ENCODE data around the gene CDH5. TPM values are rescaled to one million over a fixed set of nuclear protein-coding genes. Genes with fewer than 3 reads are reported as not detected.
"Not testable (repeated sequence)": the region's sequence is repeated elsewhere in the genome, so short reads cannot be mapped to it uniquely, and the experiment has no call there.

Gene CDH5
- total and polyA plus RNA-seq, 12 donors = 39.4 to 81.2 (median 52.9) TPM

DNA sequence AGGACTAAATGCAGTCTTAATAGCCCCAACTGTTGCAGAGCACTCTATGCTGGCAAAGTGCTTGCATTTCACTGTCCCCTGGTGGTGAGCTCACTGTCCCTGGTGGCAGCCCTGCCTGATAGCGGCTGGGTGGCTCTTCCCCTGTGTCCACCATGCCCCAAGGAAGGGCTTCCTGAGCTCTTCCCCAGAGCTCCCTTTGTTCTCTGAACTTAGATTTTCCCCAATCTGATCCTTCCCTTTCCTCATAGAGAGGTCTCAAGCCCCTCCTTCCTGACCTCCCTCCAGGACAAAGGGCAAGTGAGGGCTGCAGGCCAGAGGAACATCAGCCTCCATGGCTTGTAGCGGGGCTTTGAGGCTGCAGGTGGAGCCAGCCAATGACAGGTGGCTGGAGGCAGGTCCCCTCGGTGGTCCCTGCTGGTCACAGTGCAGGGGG, 77.6 kb downstream of the CDH5 start:
- peak in 1 of 8 donors; percentile 34 for ATAC-seq
- Histone ChIP-seq H3K27me3 (peaks cover 0 to 7% (median 0%) of the 10 kb centered on the region in 7 donors), H3K4me1 (no peaks in the 10 kb centered on the region), H3K27ac (no peak overlapping the region), H3K9me3 (no peaks in the 10 kb centered on the region), H3K36me3 (no peaks in the 10 kb centered on the region), H3K4me3 (no peak overlapping the region)
- TF ChIP-seq, protein P1, sequence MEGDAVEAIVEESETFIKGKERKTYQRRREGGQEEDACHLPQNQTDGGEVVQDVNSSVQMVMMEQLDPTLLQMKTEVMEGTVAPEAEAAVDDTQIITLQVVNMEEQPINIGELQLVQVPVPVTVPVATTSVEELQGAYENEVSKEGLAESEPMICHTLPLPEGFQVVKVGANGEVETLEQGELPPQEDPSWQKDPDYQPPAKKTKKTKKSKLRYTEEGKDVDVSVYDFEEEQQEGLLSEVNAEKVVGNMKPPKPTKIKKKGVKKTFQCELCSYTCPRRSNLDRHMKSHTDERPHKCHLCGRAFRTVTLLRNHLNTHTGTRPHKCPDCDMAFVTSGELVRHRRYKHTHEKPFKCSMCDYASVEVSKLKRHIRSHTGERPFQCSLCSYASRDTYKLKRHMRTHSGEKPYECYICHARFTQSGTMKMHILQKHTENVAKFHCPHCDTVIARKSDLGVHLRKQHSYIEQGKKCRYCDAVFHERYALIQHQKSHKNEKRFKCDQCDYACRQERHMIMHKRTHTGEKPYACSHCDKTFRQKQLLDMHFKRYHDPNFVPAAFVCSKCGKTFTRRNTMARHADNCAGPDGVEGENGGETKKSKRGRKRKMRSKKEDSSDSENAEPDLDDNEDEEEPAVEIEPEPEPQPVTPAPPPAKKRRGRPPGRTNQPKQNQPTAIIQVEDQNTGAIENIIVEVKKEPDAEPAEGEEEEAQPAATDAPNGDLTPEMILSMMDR (IDR thresholded peaks at IDR 0.05) = peak in 2 of 9 donors; percentile 15 to 30
- intact Hi-C loops (cut with DNase I) = no loop called here
- WGBS, 2 donors = 69 to 77% methylated on average over 3 of the region's 3 CpGs
- no peak for DNase-seq

DNA sequence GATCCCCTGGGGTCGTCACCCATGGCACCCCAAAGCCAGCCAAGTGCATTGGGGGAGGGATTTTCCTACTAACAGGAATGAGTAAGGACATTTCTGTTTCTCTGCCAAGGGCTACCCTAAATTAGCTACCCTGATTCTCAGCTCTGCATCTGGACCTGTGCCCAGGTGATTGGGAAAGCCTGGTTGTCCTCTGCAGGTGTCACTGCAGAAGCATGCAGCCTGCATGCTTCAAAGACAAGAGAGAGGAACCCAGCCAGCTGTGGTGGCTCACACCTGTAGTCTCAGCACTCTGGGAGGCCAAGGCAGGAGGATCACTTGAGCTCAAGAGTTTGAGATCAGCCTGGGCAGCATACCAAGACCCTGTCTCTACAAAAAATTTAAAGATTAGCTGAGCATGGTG, 80.2 kb downstream of the CDH5 start:
- ATAC-seq = peak in 2 of 8 donors; percentile 57 to 72

DNA sequence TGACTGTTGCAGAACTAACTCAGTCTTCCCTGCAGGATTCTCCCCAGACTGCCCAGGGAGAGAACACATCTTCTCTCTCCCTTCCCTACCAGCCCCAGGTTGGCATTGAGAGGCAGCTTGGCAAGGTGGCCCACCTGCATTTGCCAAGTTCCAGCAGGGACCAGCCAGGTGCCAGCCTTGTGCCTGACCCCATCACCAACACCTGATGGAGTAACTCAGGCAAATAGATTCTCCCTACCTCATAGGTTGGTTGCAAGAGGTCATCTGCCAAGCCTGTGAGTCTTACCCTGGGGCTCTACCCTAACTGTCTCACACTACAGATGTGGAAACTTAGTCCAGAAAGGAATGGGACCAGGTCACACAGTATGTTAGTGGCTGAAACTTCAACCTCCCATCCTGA, 81.0 kb downstream of the CDH5 start:
- Histone ChIP-seq H3K9me3 (no peaks in the 10 kb centered on the region), H3K36me3 (no peaks in the 10 kb centered on the region), H3K27me3 (no peaks in the 10 kb centered on the region), H3K4me3 (no peak overlapping the region), H3K4me1 (no peaks in the 10 kb centered on the region), H3K27ac (no peak overlapping the region)
- TF ChIP-seq, protein P1 (IDR thresholded peaks at IDR 0.05) = no peak
- intact Hi-C loops (cut with DNase I) = no loop called here
- ATAC-seq (no peak), DNase-seq (no peak)

More for the DNA sequence above, 80.2 kb downstream of the CDH5 start:
- TF ChIP-seq, protein P1 (IDR thresholded peaks at IDR 0.05) = no peak
- Histone ChIP-seq H3K9me3 (no peaks in the 10 kb centered on the region), H3K4me1 (no peaks in the 10 kb centered on the region), H3K36me3 (no peaks in the 10 kb centered on the region), H3K27ac (no peak overlapping the region), H3K27me3 (peaks cover 0 to 6% (median 0%) of the 10 kb centered on the region in 7 donors), H3K4me3 (no peak overlapping the region)
- intact Hi-C loops (cut with DNase I) = no loop called here
- 63 to 78% methylated on average over 1 of the region's 1 CpG for WGBS, 2 donors
- DNase-seq = no peak

DNA sequence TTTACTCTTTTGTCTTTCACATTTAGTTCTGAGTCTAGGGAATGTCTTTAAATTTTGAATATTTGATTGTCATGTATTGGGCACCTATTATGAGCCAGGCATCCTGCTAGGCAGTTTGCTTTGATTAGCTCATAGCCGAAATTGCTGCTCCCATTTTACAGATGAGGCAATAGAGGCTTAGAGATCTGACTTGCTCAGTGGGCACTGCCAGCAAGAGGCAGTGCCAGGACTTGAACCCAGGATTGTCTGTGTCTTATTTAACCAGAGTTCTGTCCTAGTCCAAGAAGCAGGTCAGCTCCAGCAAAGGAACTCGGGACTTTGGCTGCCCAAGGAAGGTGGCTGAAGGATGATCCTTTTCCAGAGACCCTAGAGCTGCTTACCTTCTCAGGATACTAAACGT, 85.1 kb downstream of the CDH5 start:
- H3K27ac ChIP-seq = no peak overlapping the region
- H3K9me3 ChIP-seq = no peaks in the 10 kb centered on the region
- ATAC-seq (no peak), DNase-seq (no peak)
- WGBS, 2 donors = 86 to 87% methylated on average over 3 of the region's 3 CpGs
- H3K4me1 ChIP-seq = no peaks in the 10 kb centered on the region
- intact Hi-C loops (cut with DNase I) = loop anchor here in 1 of 10 donors (5.0 kb wide), 1 partner anchor 306 kb away; no protein-coding TSS in a partner anchor
- TF ChIP-seq, protein P1 (IDR thresholded peaks at IDR 0.05) = no peak
- H3K27me3 ChIP-seq = no peaks in the 10 kb centered on the region
- no peak overlapping the region for H3K4me3 ChIP-seq
- H3K36me3 ChIP-seq = no peaks in the 10 kb centered on the region

DNA sequence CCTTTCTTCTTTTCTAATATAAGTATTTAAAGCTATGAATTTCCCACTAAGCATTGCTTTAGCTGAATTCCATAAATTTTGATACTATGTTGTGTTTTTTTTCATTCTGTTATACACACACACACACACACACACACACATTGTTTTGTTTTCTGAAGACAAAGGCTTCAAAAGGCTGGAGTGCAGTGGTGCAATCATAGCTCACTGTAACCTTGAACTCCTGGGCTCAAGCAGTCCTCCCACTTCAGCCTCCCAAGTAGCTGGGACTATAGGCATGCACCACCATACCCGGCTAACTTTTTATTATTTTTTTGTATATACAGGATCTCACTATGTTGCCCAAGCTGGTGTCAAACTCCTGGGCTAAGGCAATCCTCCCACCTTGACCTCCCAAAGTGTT, 86.7 kb downstream of the CDH5 start:
- H3K9me3 ChIP-seq, ATAC-seq, H3K4me1 ChIP-seq, H3K27ac ChIP-seq, DNase-seq, H3K27me3 ChIP-seq, H3K36me3 ChIP-seq, H3K4me3 ChIP-seq: not testable (repeated sequence)
- 94 to 96% methylated on average over 1 of the region's 1 CpG for WGBS, 2 donors
- intact Hi-C loops (cut with DNase I) = loop anchor here in 1 of 10 donors (5.0 kb wide), 1 partner anchor 304 kb away; no protein-coding TSS in a partner anchor

Other genes with a start within 250 kb of the CDH5 start
- 1 to 10 TPM in 8 of 10 donors, under 1 TPM in 2; 0.26 to 9.6 (median 2.0) TPM for gene BEAN1, start 60.6 kb downstream of the CDH5 start, total RNA-seq
- gene BEAN1, start 60.6 kb downstream of the CDH5 start, polyA plus RNA-seq = 1 to 10 TPM; 1.2 to 5.6 TPM
- gene TK2, start 183.4 kb downstream of the CDH5 start, total RNA-seq = 10 to 100 TPM; 16.0 to 26.0 (median 21.4) TPM
- 10 to 100 TPM in 1 of 2 donors, 1 to 10 TPM in 1; 8.0 to 13.6 TPM for gene TK2, start 183.4 kb downstream of the CDH5 start, polyA plus RNA-seq
- gene CKLF, start 185.9 kb downstream of the CDH5 start, total RNA-seq = 10 to 100 TPM in 3 of 10 donors, 1 to 10 TPM in 7; 1.6 to 19.9 (median 6.7) TPM
- 10 to 100 TPM in 1 of 2 donors, 1 to 10 TPM in 1; 6.8 to 24.1 TPM for gene CKLF, start 185.9 kb downstream of the CDH5 start, polyA plus RNA-seq
- gene CMTM1, start 199.7 kb downstream of the CDH5 start, total RNA-seq = 1 to 10 TPM in 5 of 10 donors, under 1 TPM in 5; 0.50 to 2.1 (median 0.98) TPM
- gene CMTM1, start 199.7 kb downstream of the CDH5 start, polyA plus RNA-seq = under 1 TPM in 1 of 2 donors, not detected in 1; 0.19 TPM
- under 1 TPM in 4 of 10 donors, not detected in 6; 0.33 to 0.95 (median 0.63) TPM for gene CMTM2, start 212.8 kb downstream of the CDH5 start, total RNA-seq
- not detected for gene CMTM2, start 212.8 kb downstream of the CDH5 start, polyA plus RNA-seq
- 10 to 100 TPM in 3 of 10 donors, 1 to 10 TPM in 7; 6.6 to 19.9 (median 7.9) TPM for gene CMTM3, start 238.0 kb downstream of the CDH5 start, total RNA-seq
- gene CMTM3, start 238.0 kb downstream of the CDH5 start, polyA plus RNA-seq = 10 to 100 TPM; 12.0 to 18.0 TPM

Data from heart right ventricle (tissue), 16 donors.